LNCaP clone FGC (cell line): ENCODE data around the gene NOXA1.
A peak's percentile ranks its signal among the peaks of the same experiment; 100 is the strongest.

Experiments used
- DNase-seq: peaks from one replicate; pipeline ENCODE4 v3.0.0-alpha.2; 2011; ENCODE audit warnings: low read depth
- H3K4me3 ChIP-seq: 2 replicates; pipeline ENCODE4 v1.5.1; 2011; ENCODE audit warnings: mild to moderate bottlenecking, low read depth, low read length, control low read depth
- TF ChIP-seq, protein P1 (sequence below): IDR thresholded peaks from 2 replicates; pipeline ENCODE4 v1.5.1; 2012; ENCODE audit warnings: mild to moderate bottlenecking; ENCODE audit not compliant: control insufficient read depth, insufficient read depth; ENCODE audit errors: extremely low read depth

NOXA1 gene

DNA sequence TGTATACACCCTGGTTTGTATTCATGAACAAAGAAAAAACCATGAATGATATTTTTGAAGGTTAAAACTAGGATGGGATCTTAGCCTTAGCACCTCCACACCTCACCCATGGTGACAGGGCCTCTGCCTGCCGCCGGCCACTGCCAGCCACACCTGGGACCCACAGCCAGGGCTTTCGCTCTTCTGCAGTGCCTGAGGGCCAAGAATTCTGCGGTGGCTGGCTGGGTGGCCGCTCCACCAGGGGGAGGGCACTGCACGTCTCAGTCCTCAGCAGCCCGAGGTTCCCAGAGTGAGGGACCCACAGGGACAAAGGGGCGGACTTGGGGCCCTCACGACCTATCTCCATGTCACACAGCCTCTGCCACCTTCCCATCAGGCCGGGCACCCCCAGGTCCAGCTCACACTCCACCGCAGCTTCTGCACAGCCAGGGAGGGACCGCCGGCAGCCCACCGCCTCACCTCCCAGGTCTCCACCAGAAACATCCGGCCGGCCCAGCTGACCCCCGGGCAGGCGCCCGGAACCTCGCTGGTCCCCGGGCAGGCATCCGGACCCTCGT lies 7.1 kb upstream of the NOXA1 start:
- TF ChIP-seq, protein P1, sequence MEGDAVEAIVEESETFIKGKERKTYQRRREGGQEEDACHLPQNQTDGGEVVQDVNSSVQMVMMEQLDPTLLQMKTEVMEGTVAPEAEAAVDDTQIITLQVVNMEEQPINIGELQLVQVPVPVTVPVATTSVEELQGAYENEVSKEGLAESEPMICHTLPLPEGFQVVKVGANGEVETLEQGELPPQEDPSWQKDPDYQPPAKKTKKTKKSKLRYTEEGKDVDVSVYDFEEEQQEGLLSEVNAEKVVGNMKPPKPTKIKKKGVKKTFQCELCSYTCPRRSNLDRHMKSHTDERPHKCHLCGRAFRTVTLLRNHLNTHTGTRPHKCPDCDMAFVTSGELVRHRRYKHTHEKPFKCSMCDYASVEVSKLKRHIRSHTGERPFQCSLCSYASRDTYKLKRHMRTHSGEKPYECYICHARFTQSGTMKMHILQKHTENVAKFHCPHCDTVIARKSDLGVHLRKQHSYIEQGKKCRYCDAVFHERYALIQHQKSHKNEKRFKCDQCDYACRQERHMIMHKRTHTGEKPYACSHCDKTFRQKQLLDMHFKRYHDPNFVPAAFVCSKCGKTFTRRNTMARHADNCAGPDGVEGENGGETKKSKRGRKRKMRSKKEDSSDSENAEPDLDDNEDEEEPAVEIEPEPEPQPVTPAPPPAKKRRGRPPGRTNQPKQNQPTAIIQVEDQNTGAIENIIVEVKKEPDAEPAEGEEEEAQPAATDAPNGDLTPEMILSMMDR: no peak
- no peak for DNase-seq
- H3K4me3 ChIP-seq: no peak overlapping the region

DNA sequence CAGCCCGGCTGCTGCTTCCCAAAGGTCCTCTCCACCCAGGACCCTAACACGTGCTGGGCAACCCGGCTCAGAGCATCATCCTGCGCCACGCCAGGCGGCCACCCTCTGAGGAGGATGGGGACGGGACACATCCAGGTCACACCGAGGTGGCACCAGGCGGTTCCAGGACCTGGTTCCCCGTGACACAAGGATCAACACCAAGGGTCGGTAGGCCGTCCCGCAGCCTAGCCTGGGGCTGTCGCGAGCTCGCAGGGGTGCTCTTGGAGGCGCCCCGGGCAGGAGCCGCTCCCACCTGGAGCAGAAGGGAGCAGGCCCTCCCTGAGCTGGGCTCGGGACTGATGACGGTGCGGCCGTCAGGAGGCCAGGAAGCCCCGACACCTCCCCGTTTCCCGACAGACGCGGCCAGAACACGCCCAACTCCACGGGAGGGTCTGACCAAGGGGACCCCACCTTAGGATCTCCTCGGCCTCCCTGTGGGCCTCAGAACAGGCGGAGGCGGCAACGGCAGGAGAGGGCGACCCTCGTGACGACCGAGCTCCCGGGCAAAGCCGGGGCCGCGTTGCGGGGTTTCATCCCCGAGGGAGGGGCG lies 6.5 kb upstream of the NOXA1 start:
- no peak overlapping the region for H3K4me3 ChIP-seq
- TF ChIP-seq, protein P1: no peak

DNA sequence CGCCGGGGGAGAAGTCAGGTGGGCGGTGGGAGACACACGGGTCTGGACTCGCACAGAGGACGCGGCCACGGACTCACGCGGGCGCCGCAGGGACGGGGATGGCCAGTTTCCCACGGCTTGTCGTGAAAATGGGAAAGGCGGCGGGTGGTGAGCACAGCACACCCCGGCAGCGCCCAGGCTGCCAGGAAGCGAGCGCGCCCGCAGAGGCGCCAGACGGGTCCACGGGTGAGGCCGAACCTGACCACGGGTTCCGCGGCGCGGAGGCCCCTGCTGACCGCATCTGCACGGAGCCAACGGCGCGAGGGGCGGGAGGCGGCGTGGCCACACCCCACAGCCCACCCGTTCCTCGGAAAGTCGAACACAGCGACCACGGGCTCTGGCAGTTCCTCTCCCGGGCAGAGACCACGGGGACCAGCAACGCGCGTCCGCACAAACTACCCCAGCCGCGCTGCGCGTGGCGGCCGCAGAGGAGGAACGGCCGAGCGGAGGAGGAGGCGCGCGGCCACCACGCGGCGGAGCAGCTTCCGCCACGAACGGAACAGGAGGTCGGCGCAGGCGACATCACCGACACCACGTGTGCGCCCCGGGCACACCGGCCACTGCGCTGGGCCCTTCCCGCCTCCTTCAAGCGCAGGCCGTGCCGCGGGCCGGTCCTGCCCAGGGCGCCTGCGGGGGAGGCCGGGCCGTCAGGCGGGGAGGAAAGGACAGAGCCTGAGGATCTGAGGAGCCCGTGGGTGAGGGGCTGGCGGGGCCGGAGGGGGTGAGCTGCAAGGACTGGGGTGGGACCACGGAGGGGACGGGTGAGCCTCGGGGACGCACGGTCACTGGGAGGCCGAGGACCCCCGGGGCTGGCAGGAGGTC lies 5.8 kb upstream of the NOXA1 start:
- DNase-seq: no peak
- no peak overlapping the region for H3K4me3 ChIP-seq
- TF ChIP-seq, protein P1: no peak

More for the DNA sequence above, 6.5 kb upstream of the NOXA1 start:
- no peak for DNase-seq

DNA sequence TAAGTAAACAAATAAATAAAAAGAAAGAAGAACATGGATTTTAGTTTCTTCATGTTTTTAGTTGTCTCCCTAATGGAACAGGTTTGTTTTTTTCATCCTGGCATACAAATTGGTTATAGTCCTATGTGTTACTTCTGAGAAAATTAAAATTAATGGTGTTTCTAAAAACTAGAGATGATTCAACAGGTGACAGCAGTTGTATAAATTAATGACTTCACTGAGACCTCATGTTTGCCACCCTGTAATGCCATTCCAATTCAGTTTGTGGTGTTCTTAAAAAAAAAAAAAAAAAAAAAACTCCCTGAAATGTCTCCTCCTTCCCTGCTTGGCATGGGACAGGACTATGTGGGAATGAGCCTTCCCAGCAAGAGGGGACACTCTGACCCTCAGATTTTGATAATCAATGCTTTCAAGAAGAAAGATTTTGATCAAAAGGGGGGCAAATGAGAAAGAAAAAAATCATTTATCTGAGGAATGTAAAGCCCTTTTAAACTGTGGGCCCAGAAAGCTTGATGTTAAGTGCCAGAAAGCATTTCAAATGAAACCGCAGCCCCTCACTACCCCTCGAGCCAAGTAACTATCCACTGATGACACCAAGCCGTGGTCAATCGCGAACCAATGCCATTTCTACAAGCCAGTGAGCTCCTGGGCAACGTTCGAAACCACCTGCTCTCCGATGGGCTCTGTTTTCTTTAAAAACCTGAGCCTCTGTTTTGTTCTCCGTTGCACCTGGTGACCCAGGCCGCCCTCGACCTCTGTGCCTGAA lies 1.2 kb upstream of the NOXA1 start:
- TF ChIP-seq, protein P1: no peak
- no peak for DNase-seq
- peak overlapping the region; percentile 83 for H3K4me3 ChIP-seq

DNA sequence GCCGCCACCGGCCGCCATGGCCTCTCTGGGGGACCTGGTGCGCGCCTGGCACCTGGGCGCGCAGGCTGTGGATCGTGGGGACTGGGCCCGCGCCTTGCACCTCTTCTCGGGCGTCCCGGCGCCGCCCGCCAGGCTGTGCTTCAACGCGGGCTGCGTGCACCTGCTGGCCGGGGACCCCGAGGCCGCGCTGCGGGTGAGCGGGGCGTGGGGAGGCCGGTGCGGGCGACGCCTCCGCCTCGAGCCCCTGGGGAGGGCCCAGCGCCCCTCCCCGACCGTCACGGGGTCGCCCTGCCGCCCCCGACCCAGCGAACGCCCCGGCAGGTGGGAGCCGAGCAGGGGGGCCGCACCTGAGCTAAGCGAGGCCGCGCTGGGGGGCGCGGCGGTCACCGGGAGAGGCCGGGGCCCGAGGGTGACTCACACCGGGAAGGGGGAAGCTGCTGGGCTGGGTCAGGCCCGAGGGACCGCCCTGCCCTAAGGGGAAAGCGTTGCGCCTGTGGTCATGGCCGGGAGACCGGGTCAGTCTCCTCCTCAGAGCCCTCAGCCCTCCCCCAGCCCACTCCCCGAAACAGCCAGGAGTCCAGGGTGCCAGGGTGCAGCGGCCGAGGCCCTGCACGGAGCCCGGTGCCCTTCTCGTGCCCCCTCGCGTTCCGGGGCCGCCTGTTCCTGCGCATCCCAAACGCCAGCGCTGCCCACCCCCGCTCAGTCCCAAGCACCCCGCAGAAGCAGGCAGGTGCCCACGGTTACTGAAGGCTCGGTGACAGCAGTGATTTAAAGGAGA lies 510 bp downstream of the NOXA1 start:
- H3K4me3 ChIP-seq: peak overlapping the region; percentile 66
- TF ChIP-seq, protein P1: no peak
- DNase-seq: no peak

DNA sequence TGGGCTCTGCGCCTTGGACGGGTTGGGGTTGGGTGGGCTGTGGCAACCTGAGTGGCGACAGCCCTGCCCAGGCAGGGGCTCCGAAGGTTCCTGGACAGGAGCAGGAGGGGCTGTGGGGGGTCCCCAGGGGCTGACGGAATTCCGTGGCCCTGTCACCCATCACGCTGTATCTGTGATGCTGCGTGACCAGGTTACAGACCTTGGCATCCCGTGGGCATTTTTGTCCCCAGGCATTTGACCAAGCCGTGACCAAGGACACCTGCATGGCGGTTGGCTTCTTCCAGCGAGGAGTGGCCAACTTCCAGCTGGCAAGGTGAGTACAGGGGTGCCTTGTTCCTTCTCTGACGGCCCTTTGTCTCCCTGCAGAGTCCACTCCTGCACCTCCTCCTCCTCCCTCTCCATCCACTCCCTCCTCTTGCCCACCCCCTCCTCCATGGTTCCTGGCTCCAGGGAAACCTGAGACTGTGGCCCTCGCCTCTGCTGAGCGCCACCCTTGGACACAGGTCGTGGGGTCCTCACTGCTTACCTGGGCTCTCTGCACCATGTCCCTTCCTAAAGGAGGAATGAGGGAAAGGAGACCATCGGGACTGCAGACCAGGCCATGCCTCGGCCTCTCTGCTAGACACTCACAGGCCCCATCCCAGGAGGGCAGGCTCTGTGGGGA lies 3.0 kb downstream of the NOXA1 start:
- no peak overlapping the region for H3K4me3 ChIP-seq
- TF ChIP-seq, protein P1: no peak
- DNase-seq: no peak
